ENCODE measurements around the gene PRR16.
A peak's percentile ranks its signal among the peaks of the same experiment; 100 is the strongest.

Gene PRR16

DNA sequence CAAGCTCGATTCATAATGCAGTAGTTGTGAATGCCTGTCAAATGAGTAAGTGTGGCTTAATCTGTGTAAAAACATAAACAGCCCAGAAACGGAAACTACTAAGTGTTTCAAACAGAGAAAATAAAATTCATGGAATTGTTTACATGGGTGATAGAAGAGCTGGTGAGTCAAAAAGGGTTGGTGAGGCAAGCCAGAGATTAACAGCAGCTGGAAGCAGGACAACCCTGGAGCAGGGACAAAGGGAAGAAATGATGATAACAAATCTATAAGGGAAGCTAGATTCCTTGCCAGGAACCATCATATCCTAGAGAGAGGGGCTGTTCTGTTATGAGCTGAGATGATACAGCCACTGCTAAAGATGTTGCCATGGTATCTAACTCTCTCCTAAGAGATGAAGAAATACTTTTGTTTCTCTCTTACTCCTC, 18.0 kb upstream of the PRR16 start:
- TF ChIP-seq, protein P1, sequence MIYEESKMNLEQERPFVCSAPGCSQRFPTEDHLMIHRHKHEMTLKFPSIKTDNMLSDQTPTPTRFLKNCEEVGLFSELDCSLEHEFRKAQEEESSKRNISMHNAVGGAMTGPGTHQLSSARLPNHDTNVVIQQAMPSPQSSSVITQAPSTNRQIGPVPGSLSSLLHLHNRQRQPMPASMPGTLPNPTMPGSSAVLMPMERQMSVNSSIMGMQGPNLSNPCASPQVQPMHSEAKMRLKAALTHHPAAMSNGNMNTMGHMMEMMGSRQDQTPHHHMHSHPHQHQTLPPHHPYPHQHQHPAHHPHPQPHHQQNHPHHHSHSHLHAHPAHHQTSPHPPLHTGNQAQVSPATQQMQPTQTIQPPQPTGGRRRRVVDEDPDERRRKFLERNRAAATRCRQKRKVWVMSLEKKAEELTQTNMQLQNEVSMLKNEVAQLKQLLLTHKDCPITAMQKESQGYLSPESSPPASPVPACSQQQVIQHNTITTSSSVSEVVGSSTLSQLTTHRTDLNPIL (CRISPR knock-in tag; IDR thresholded peaks at IDR 0.05; ENCODE audit: low read depth): no peak
- no peak for TF ChIP-seq ARNTL (CRISPR knock-in tag; IDR thresholded peaks at IDR 0.05; ENCODE audit: borderline replicate concordance, low read depth)
- TF ChIP-seq, protein P2, sequence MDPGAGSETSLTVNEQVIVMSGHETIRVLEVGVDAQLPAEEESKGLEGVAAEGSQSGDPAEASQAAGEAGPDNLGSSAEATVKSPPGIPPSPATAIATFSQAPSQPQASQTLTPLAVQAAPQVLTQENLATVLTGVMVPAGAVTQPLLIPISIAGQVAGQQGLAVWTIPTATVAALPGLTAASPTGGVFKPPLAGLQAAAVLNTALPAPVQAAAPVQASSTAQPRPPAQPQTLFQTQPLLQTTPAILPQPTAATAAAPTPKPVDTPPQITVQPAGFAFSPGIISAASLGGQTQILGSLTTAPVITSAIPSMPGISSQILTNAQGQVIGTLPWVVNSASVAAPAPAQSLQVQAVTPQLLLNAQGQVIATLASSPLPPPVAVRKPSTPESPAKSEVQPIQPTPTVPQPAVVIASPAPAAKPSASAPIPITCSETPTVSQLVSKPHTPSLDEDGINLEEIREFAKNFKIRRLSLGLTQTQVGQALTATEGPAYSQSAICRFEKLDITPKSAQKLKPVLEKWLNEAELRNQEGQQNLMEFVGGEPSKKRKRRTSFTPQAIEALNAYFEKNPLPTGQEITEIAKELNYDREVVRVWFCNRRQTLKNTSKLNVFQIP (CRISPR knock-in tag; IDR thresholded peaks at IDR 0.05; ENCODE audit: borderline replicate concordance, low read depth): no peak
- TF ChIP-seq ZFP3 (CRISPR knock-in tag; IDR thresholded peaks at IDR 0.05): no peak
- TF ChIP-seq ZNF70 (CRISPR knock-in tag; IDR thresholded peaks at IDR 0.05): no peak
- no peak for TF ChIP-seq TOX (CRISPR knock-in tag; IDR thresholded peaks at IDR 0.05; ENCODE audit: borderline replicate concordance)
- TF ChIP-seq ZFP30 (CRISPR knock-in tag; IDR thresholded peaks at IDR 0.05): no peak

DNA sequence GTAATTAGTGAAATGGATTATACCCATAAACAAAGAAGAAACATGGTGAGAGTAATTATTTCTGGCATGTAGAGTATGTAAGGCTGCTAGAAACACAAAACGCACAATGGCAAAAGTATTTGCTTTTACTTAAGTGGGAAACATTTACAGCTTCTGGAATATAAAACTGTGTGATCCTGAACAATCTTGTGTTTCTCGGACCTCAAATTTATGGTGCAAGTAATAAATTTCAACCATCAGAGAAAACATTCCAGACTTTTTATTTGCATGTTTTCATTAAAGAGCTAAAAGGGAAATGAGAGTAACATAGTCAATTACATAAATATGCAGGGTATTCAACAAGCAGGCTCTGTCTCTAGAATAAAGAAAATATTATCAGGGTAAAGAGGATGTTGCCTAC, 17.2 kb upstream of the PRR16 start:
- ATAC-seq: peak; percentile 34
- TF ChIP-seq, protein P3, sequence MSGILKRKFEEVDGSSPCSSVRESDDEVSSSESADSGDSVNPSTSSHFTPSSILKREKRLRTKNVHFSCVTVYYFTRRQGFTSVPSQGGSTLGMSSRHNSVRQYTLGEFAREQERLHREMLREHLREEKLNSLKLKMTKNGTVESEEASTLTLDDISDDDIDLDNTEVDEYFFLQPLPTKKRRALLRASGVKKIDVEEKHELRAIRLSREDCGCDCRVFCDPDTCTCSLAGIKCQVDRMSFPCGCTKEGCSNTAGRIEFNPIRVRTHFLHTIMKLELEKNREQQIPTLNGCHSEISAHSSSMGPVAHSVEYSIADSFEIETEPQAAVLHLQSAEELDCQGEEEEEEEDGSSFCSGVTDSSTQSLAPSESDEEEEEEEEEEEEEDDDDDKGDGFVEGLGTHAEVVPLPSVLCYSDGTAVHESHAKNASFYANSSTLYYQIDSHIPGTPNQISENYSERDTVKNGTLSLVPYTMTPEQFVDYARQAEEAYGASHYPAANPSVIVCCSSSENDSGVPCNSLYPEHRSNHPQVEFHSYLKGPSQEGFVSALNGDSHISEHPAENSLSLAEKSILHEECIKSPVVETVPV (CRISPR knock-in tag; IDR thresholded peaks at IDR 0.05): no peak
- TF ChIP-seq ZNF565 (CRISPR knock-in tag; conservative IDR thresholded peaks at IDR 0.05; ENCODE audit: low read depth): no peak
- TF ChIP-seq ISL1 (CRISPR knock-in tag; IDR thresholded peaks at IDR 0.05): peak; percentile 42; the same call in 1 of the 2 replicates

More for the DNA sequence above, 18.0 kb upstream of the PRR16 start:
- peak; percentile 78 for ATAC-seq

DNA sequence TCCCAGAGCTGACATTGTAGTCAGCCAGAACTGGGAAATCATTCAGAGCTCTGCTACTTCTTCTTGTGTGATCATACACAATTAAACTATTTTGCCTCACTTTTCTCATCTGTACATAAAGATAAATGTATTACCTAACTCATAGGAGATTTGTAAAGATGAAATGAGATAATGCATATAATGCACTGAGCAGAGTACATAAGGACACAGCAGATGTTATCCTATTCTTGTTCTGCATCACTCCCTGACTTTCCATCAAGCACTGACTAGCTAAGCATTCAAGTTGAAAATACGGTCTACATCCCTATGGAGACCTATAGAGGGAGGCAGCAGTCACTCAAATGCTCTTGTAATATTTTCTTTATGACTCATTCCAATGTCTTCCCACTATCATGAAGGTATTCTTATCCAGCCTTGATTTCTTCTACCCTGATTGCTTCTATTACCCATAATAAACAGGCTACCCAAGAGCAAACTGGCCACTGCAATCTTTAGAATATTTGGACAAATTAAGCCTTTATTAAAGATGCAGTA, 16.3 kb upstream of the PRR16 start:
- TF ChIP-seq ARNTL (CRISPR knock-in tag; IDR thresholded peaks at IDR 0.05; ENCODE audit: borderline replicate concordance, low read depth) (no peak), ZNF565 (CRISPR knock-in tag; conservative IDR thresholded peaks at IDR 0.05; ENCODE audit: low read depth) (no peak), ZFP3 (CRISPR knock-in tag; IDR thresholded peaks at IDR 0.05) (no peak), ZC3H10 (CRISPR knock-in tag; IDR thresholded peaks at IDR 0.05) (no peak), ISL1 (CRISPR knock-in tag; IDR thresholded peaks at IDR 0.05) (no peak), TOX (CRISPR knock-in tag; IDR thresholded peaks at IDR 0.05; ENCODE audit: borderline replicate concordance) (no peak), ZNF8 (CRISPR knock-in tag; IDR thresholded peaks at IDR 0.05) (no peak), GLIS3 (CRISPR knock-in tag; IDR thresholded peaks at IDR 0.05) (no peak), BACH2 (CRISPR knock-in tag; IDR thresholded peaks at IDR 0.05; ENCODE audit: borderline replicate concordance) (no peak), ZFP30 (CRISPR knock-in tag; IDR thresholded peaks at IDR 0.05) (no peak)
- TF ChIP-seq, protein P4, sequence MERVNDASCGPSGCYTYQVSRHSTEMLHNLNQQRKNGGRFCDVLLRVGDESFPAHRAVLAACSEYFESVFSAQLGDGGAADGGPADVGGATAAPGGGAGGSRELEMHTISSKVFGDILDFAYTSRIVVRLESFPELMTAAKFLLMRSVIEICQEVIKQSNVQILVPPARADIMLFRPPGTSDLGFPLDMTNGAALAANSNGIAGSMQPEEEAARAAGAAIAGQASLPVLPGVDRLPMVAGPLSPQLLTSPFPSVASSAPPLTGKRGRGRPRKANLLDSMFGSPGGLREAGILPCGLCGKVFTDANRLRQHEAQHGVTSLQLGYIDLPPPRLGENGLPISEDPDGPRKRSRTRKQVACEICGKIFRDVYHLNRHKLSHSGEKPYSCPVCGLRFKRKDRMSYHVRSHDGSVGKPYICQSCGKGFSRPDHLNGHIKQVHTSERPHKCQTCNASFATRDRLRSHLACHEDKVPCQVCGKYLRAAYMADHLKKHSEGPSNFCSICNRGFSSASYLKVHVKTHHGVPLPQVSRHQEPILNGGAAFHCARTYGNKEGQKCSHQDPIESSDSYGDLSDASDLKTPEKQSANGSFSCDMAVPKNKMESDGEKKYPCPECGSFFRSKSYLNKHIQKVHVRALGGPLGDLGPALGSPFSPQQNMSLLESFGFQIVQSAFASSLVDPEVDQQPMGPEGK (CRISPR knock-in tag; IDR thresholded peaks at IDR 0.05; ENCODE audit: borderline replicate concordance): no peak
- TF ChIP-seq, protein P5, sequence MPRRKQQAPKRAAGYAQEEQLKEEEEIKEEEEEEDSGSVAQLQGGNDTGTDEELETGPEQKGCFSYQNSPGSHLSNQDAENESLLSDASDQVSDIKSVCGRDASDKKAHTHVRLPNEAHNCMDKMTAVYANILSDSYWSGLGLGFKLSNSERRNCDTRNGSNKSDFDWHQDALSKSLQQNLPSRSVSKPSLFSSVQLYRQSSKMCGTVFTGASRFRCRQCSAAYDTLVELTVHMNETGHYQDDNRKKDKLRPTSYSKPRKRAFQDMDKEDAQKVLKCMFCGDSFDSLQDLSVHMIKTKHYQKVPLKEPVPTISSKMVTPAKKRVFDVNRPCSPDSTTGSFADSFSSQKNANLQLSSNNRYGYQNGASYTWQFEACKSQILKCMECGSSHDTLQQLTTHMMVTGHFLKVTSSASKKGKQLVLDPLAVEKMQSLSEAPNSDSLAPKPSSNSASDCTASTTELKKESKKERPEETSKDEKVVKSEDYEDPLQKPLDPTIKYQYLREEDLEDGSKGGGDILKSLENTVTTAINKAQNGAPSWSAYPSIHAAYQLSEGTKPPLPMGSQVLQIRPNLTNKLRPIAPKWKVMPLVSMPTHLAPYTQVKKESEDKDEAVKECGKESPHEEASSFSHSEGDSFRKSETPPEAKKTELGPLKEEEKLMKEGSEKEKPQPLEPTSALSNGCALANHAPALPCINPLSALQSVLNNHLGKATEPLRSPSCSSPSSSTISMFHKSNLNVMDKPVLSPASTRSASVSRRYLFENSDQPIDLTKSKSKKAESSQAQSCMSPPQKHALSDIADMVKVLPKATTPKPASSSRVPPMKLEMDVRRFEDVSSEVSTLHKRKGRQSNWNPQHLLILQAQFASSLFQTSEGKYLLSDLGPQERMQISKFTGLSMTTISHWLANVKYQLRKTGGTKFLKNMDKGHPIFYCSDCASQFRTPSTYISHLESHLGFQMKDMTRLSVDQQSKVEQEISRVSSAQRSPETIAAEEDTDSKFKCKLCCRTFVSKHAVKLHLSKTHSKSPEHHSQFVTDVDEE (CRISPR knock-in tag; IDR thresholded peaks at IDR 0.05): no peak
- TF ChIP-seq, protein P3 (CRISPR knock-in tag; IDR thresholded peaks at IDR 0.05): no peak
- peak; percentile 55 for ATAC-seq
